Activated naive CD8-positive, alpha-beta T cell treated with anti-CD3 and anti-CD28 coated beads, Interleukin-2, amount 50 U/mL, for 24 hours (primary cell): ENCODE results near the gene FASN.
"Not testable (repeated sequence)": the region's sequence is repeated elsewhere in the genome, so short reads cannot be mapped to it uniquely, and the experiment has no call there.

ENCODE experiments used
- ATAC-seq: fragments of 150-1000 bp; cut with Tn5 transposase; one replicate; pipeline ENCODE4 v1.10.0; 2021
- DNase-seq: peaks from one replicate; pipeline ENCODE4 v3.0.0; 2021
- H3K27ac Mint-ChIP-seq: one replicate; pipeline ENCODE4 v1.8.0; 2021; ENCODE audit warnings: mild to moderate bottlenecking, mixed read lengths
- H3K27me3 Mint-ChIP-seq: one replicate; pipeline ENCODE4 v1.8.0; 2021; ENCODE audit warnings: mixed read lengths
- H3K36me3 Mint-ChIP-seq: one replicate; pipeline ENCODE4 v1.8.0; 2021; ENCODE audit warnings: low read depth, mixed read lengths
- H3K4me1 Mint-ChIP-seq: one replicate; pipeline ENCODE4 v1.8.0; 2021; ENCODE audit warnings: mixed read lengths
- H3K4me3 Mint-ChIP-seq: one replicate; pipeline ENCODE4 v1.8.0; 2021; ENCODE audit warnings: mild to moderate bottlenecking, moderate library complexity, mixed read lengths
- H3K9me3 Mint-ChIP-seq: one replicate; pipeline ENCODE4 v1.8.0; 2021; ENCODE audit warnings: mixed read lengths

Gene FASN

GRCh38 chr17:82098169-82098938 lies at the start of gene FASN:
TSS of gene FASN (minus strand) at chr17:82098236. CDS start at chr17:82096445, 1,791 bp downstream.
- H3K27me3 Mint-ChIP-seq = no peaks in the 10 kb centered on the region
- H3K36me3 Mint-ChIP-seq = peaks cover 5% of the 10 kb centered on the region
- H3K9me3 Mint-ChIP-seq = no peaks in the 10 kb centered on the region
- peak; percentile 96 for DNase-seq
- peaks cover 19% of the 10 kb centered on the region for H3K4me1 Mint-ChIP-seq
- no peak within 1 kb of the TSS for H3K27ac Mint-ChIP-seq
- ATAC-seq = peak; percentile 83
- H3K4me3 Mint-ChIP-seq = peak within 1 kb of the TSS; percentile 76

- H3K27ac Mint-ChIP-seq = no peak overlapping the region
- no peak overlapping the region for H3K4me3 Mint-ChIP-seq
- no peaks in the 10 kb centered on the region for H3K27me3 Mint-ChIP-seq
- ATAC-seq (no peak), DNase-seq (no peak)
- peaks cover 8% of the 10 kb centered on the region for H3K36me3 Mint-ChIP-seq
- H3K9me3 Mint-ChIP-seq = peaks cover 4% of the 10 kb centered on the region
- no peaks in the 10 kb centered on the region for H3K4me1 Mint-ChIP-seq
Measured at GRCh38 chr17:82146663-82147654, 48.9 kb upstream of the FASN start.

GRCh38 chr17:82145550-82146155 lies 47.6 kb upstream of the FASN start:
- Mint-ChIP-seq H3K36me3 (peaks cover 10% of the 10 kb centered on the region), H3K9me3 (peaks cover 4% of the 10 kb centered on the region), H3K4me3 (no peak overlapping the region), H3K27me3 (no peaks in the 10 kb centered on the region), H3K27ac (no peak overlapping the region), H3K4me1 (no peaks in the 10 kb centered on the region)
- DNase-seq = no peak
- no peak for ATAC-seq

- ATAC-seq (no peak), DNase-seq (no peak)
- Mint-ChIP-seq H3K36me3 (peaks cover 10% of the 10 kb centered on the region), H3K9me3 (peaks cover 4% of the 10 kb centered on the region), H3K4me3 (no peak overlapping the region), H3K27ac (no peak overlapping the region), H3K27me3 (no peaks in the 10 kb centered on the region), H3K4me1 (no peaks in the 10 kb centered on the region)
Measured at GRCh38 chr17:82143333-82143732, 45.3 kb upstream of the FASN start.

- not testable (repeated sequence) for H3K4me3 Mint-ChIP-seq, H3K36me3 Mint-ChIP-seq, ATAC-seq, DNase-seq, H3K27me3 Mint-ChIP-seq, H3K27ac Mint-ChIP-seq, H3K4me1 Mint-ChIP-seq, H3K9me3 Mint-ChIP-seq
Measured at GRCh38 chr17:82139961-82140360, 41.9 kb upstream of the FASN start.

GRCh38 chr17:82138511-82138992 lies 40.5 kb upstream of the FASN start:
- no peak overlapping the region for H3K27ac Mint-ChIP-seq
- peaks cover 2% of the 10 kb centered on the region for H3K36me3 Mint-ChIP-seq
- H3K9me3 Mint-ChIP-seq = no peaks in the 10 kb centered on the region
- no peaks in the 10 kb centered on the region for H3K4me1 Mint-ChIP-seq
- DNase-seq (no peak), ATAC-seq (no peak)
- no peaks in the 10 kb centered on the region for H3K27me3 Mint-ChIP-seq
- H3K4me3 Mint-ChIP-seq = no peak overlapping the region

- no peak overlapping the region for H3K27ac Mint-ChIP-seq
- ATAC-seq = no peak
- H3K4me1 Mint-ChIP-seq = no peaks in the 10 kb centered on the region
Measured at GRCh38 chr17:82134101-82134500, 36.1 kb upstream of the FASN start.

GRCh38 chr17:82133166-82133953 lies 35.3 kb upstream of the FASN start:
- DNase-seq, H3K27me3 Mint-ChIP-seq, H3K36me3 Mint-ChIP-seq, H3K9me3 Mint-ChIP-seq, H3K4me3 Mint-ChIP-seq, H3K27ac Mint-ChIP-seq, ATAC-seq, H3K4me1 Mint-ChIP-seq: not testable (repeated sequence)

More at GRCh38 chr17:82134101-82134500, 36.1 kb upstream of the FASN start:
- H3K9me3 Mint-ChIP-seq = no peaks in the 10 kb centered on the region
- no peaks in the 10 kb centered on the region for H3K36me3 Mint-ChIP-seq
- H3K27me3 Mint-ChIP-seq = no peaks in the 10 kb centered on the region
- no peak for DNase-seq
- no peak overlapping the region for H3K4me3 Mint-ChIP-seq

GRCh38 chr17:82129095-82129494 lies 31.1 kb upstream of the FASN start:
- peaks cover 4% of the 10 kb centered on the region for H3K36me3 Mint-ChIP-seq
- H3K27ac Mint-ChIP-seq = no peak overlapping the region
- DNase-seq = no peak
- ATAC-seq = no peak
- H3K9me3 Mint-ChIP-seq = no peaks in the 10 kb centered on the region
- H3K4me1 Mint-ChIP-seq = peaks cover 36% of the 10 kb centered on the region
- no peaks in the 10 kb centered on the region for H3K27me3 Mint-ChIP-seq
- no peak overlapping the region for H3K4me3 Mint-ChIP-seq

GRCh38 chr17:82128287-82128686 lies 30.3 kb upstream of the FASN start:
- Mint-ChIP-seq H3K9me3 (no peaks in the 10 kb centered on the region), H3K4me1 (peaks cover 41% of the 10 kb centered on the region), H3K27me3 (no peaks in the 10 kb centered on the region), H3K36me3 (peaks cover 8% of the 10 kb centered on the region), H3K27ac (no peak overlapping the region), H3K4me3 (no peak overlapping the region)
- DNase-seq (no peak), ATAC-seq (no peak)

GRCh38 chr17:82127704-82128103 lies 29.7 kb upstream of the FASN start:
- ATAC-seq (peak; percentile 4), DNase-seq (peak; percentile 18)
- no peaks in the 10 kb centered on the region for H3K27me3 Mint-ChIP-seq
- peak overlapping the region; percentile 14 for H3K4me3 Mint-ChIP-seq
- H3K27ac Mint-ChIP-seq = peak overlapping the region; percentile 42
- H3K9me3 Mint-ChIP-seq = no peaks in the 10 kb centered on the region
- H3K4me1 Mint-ChIP-seq = peaks cover 46% of the 10 kb centered on the region
- H3K36me3 Mint-ChIP-seq = peaks cover 8% of the 10 kb centered on the region

GRCh38 chr17:82127315-82127595 lies 29.2 kb upstream of the FASN start:
- peak overlapping the region; percentile 65 for H3K4me3 Mint-ChIP-seq
- H3K36me3 Mint-ChIP-seq = peaks cover 8% of the 10 kb centered on the region
- no peak overlapping the region for H3K27ac Mint-ChIP-seq
- H3K27me3 Mint-ChIP-seq = no peaks in the 10 kb centered on the region
- ATAC-seq (peak; percentile 5), DNase-seq (no peak)
- H3K4me1 Mint-ChIP-seq = peaks cover 50% of the 10 kb centered on the region
- no peaks in the 10 kb centered on the region for H3K9me3 Mint-ChIP-seq

- DNase-seq = peak; percentile 62
- no peaks in the 10 kb centered on the region for H3K9me3 Mint-ChIP-seq
- H3K27ac Mint-ChIP-seq = peak overlapping the region; percentile 89
- peaks cover 8% of the 10 kb centered on the region for H3K36me3 Mint-ChIP-seq
- peak overlapping the region; percentile 65 for H3K4me3 Mint-ChIP-seq
- peaks cover 56% of the 10 kb centered on the region for H3K4me1 Mint-ChIP-seq
- no peaks in the 10 kb centered on the region for H3K27me3 Mint-ChIP-seq
- ATAC-seq = peak; percentile 88
Measured at GRCh38 chr17:82126556-82127314, 28.7 kb upstream of the FASN start.
